ENCODE results near the gene AGAP5.
A peak's percentile ranks its signal among the peaks of the same experiment; 100 is the strongest.
"Not testable (repeated sequence)": the region's sequence is repeated elsewhere in the genome, so short reads cannot be mapped to it uniquely, and the experiment has no call there.

Gene AGAP5

DNA sequence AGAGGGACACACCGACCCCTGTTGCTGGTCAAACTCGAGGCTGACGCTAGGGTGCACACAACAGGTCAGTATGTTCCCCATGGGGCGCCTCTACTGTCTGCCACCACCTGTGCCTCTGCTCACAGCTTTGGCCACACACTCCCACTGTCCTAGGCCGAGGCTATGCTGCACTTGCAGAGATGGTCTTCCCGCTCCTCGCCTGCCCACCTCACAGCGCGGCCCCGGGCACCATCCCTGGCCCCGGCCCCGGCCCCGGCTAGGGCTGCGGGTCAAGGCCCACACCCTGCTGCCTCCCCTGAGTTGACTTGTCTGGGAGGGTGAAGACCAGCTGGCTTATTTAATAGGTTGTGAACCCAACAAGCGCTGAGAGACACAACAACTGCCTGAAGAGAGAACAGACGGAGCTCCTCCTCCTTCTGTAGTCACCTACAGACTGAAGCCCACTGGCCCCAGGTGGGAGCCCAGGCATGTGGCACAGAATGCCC lies at the start of gene AGAP5:
AGAP5 (minus strand) TSS at position 435 of the 485 bp plus-strand sequence; CDS start at position 81, 354 bp downstream.
- DNase-seq (ENCODE audit: low spot score), result not testable (repeated sequence)

- DNase-seq (ENCODE audit: low spot score), result no peak
These were observed 48.8 kb upstream of the AGAP5 start for GRCh38 chr10:73746721-73747120.

GRCh38 chr10:73744664-73744975 lies 46.7 kb upstream of the AGAP5 start:
- peak; percentile 82 for DNase-seq (ENCODE audit: low spot score)

GRCh38 chr10:73743905-73744663 lies 46.2 kb upstream of the AGAP5 start, which contains the start of gene SEC24C:
Gene SEC24C (plus strand): TSS chr10:73744372. CDS start chr10:73746833, 2,461 bp downstream.
- DNase-seq (ENCODE audit: low spot score), result peak; percentile 96

DNA sequence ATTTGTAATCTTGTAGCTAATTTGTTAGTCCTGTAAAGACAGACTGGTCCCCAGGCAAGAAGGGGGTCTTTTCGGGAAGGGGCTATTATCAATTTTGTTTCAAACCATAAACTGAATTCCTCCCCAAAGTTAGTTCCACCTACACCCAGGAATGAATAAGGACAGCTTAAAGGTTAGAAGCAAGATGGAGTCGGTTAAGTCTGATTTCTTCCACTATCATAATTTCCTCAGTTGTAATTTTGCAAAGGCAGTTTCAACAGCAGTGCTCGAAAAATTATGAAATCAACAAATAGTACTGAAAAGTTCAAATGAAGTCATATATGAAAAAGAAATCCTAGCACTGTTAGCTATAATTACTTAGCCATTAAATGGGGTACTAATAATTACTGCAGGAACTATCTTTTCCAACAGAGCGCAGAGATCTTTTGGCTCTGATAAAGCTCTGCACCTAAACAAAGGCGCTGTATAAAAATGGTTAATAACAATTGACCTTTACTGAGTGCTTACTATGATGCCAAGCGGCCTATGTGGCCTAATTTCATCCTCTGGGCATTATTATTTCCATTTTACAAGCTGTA lies 45.5 kb upstream of the AGAP5 start:
- no peak for DNase-seq (ENCODE audit: low spot score)

DNA sequence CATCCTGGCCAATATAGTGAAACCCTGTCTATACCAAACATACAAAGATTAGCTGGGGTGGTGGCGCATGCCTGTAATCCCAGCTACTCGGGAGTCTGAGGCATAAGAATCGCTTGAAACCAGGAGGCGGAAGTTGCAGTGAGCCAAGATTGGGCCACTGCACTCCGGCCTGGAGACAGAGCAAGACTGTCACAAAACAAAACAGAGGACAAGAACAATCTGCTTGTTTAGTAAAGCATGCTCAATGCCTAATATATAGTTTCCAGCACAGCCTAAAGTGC lies 44.5 kb upstream of the AGAP5 start:
- DNase-seq (ENCODE audit: low spot score), result no peak

DNA sequence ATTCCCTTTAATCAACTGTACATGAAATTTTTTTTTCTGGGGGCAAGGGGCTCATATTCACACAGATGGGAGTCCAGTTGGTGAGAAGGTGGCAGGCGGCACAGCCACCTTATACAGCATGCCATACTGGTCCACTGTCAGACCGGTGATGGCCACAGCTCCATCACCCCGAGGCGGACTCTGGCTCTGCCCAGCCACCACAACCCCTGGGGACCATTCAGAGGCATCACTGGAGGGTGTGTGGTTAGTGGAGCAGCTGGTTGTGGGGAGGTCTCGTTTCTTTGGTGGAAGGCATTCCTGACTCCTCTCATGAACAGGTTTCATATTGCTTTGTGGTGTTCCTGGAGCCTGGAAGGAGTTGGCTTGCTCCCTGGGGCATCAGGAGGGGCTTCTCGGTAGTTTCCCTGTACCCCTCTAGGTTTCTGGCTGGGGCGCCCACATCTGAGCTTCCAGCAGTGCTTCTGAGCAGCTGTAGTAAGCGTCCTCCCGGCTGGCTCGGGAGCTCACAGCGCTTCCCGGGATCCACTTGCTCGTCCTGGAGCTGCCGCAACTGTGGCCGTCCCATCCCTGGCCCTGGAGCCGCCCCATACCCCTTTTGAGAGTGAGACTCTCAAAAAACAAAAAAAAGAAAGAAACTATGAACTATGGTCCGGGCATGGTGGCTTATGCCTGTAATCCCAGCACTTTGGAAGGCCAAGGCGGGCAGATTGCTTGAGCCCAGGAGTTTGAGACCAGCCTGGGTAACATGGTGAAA lies 42.8 kb upstream of the AGAP5 start:
- DNase-seq (ENCODE audit: low spot score), result not testable (repeated sequence)

DNA sequence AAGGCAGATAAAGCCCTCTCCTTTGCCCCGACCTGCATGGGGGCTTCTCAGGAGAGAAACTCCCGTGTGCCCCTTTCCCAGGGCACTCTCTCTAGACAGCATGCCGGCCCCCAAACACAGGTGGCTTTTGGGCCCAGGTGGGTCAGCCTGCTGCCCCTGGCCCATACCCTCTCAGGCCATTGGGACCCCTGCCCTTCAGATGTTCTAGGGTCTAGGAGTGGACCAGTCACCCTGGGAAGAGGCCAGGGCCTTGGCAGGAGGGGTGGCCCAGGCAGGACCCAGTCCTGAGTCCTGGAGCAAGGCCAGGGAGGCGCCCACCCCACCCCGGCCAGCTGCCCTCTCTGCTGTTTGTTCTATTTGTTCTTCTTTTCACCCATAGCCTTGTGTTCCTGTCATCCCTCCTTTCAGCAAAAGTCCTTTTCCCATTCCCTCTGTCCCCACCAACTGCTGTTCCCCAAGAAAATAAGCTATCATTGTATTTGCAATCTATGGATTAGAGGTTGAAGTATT lies 36.9 kb upstream of the AGAP5 start:
- no peak for DNase-seq (ENCODE audit: low spot score)

GRCh38 chr10:73734028-73734720 lies 36.3 kb upstream of the AGAP5 start:
- no peak for DNase-seq (ENCODE audit: low spot score)

- no peak for DNase-seq (ENCODE audit: low spot score)
These were observed 35.2 kb upstream of the AGAP5 start for GRCh38 chr10:73732931-73733623.

DNA sequence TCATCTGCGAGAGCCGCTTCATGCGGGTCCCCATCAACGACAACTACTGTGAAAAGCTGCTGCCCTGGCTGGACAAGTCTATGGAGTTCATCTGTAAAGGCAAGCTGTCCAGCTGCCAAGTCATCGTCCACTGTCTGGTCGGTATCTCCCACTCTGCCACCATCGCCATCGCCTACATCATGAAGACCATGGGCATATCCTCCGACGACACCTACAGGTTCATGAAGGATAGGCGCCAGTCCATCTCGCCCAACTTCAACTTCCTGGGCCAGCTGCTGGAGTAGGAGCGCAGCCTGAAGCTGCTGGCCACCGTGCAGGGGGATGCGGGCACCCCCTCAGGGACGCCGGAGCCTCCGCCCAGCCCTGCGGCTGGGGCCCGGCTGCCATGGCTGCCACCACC lies 34.5 kb upstream of the AGAP5 start:
- no peak for DNase-seq (ENCODE audit: low spot score)

DNA sequence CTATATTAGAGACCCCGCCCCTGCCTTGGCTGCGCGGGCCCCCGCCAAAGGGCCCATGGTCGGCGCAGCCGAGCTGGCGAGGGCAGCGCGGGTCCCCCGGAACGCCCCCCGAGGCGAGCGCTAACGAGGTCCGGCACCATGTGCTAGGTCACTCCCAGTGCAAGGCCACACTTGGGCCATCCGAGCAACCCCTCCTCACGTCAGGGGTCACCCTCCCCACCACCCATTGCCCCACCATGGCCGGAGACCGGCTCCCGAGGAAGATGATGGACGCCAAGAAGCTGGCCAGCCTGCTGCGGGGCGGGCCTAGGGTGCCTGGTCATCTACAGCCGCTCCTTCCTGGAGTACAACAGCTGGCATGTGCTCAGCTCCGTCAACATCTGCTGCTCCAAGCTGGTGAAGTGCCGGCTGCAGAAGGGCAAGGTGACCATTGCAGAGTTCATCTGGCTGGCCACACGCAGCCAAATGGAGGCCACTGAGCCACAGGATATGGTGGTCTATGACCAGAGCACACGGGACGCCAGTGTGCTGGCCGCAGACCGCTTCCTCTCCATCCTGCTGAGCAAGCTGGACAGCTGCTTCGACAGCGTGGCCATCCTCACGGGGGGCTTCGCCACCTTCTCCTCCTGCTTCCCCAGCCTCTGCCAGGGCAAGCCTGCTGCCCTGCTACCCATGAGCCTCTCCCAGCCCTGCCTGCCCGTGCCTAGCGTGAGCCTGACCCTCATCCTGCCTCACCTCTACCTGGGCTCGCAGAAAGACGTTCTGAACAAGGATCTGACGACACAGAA lies 33.9 kb upstream of the AGAP5 start:
- no peak for DNase-seq (ENCODE audit: low spot score)

- DNase-seq (ENCODE audit: low spot score), result peak; percentile 92
These were observed 32.4 kb upstream of the AGAP5 start for GRCh38 chr10:73730153-73730906.

GRCh38 chr10:73729781-73730152 lies 31.9 kb upstream of the AGAP5 start:
- DNase-seq (ENCODE audit: low spot score), result not testable (repeated sequence)

DNA sequence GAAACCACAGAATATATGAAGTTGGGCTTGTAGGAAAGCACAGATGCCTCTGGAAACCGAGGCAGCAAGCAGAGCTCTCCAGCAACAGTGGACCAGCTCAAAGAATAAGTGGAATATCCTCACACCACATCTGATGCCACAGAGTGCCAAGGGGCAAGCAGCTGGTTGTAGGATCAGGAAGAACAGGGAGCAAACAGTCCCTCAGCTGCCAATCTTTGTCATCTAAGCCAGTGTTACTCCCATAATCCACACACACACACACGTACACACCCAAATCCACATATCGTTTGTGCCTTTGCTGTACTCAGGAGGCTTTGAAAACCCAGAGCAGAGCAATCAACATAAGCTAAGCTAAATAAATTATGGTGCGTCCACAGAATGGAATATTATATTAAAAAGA lies 25.6 kb upstream of the AGAP5 start:
- DNase-seq (ENCODE audit: low spot score), result no peak

- not testable (repeated sequence) for DNase-seq (ENCODE audit: low spot score)
These were observed 22.7 kb upstream of the AGAP5 start for GRCh38 chr10:73720561-73720960.

- no peak for DNase-seq (ENCODE audit: low spot score)
These were observed 19.6 kb upstream of the AGAP5 start for GRCh38 chr10:73717556-73717955.

DNA sequence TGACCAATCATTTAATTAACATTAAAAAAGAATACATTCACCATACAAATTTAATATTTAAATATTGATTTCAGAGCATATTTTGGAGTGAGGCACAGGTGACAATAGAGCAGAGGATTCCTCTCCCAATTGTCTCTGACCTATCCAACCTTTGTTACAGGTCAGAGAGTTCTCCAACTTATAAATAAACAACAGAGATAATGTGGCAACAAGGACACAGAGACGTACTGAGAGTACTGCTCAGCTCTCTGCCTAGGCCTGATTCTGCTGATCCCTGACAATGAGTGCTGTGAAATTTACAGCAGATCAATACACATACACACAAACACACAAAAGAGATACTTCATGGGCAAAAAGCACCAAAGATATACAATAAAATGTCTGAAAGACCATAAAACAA lies 18.3 kb upstream of the AGAP5 start:
- DNase-seq (ENCODE audit: low spot score), result no peak

GRCh38 chr10:73715179-73716156 lies 17.6 kb upstream of the AGAP5 start:
- DNase-seq (ENCODE audit: low spot score), result not testable (repeated sequence)

All from hematopoietic multipotent progenitor cell treated with erythropoietin and hydrocortisone succinate and interleukin-3 and kit ligand, for 17 days (in vitro differentiated cells).